ENCODE data around the gene PCYT1A.

Gene PCYT1A

GRCh38 chr3:196235452-196236122, 51.9 kb downstream of the PCYT1A start:
- no peak for DNase-seq

- DNase-seq, result no peak
These were observed 54.7 kb downstream of the PCYT1A start for GRCh38 chr3:196232882-196233251.

- no peak for DNase-seq
These were observed 55.2 kb downstream of the PCYT1A start for GRCh38 chr3:196232154-196232881.

GRCh38 chr3:196227629-196228493, 59.7 kb downstream of the PCYT1A start:
- DNase-seq, result no peak

- DNase-seq, result no peak
These were observed 60.4 kb downstream of the PCYT1A start for GRCh38 chr3:196227121-196227561.

- no peak for DNase-seq
These were observed 61.7 kb downstream of the PCYT1A start for GRCh38 chr3:196225763-196226364.

- DNase-seq, result no peak
These were observed 62.4 kb downstream of the PCYT1A start for GRCh38 chr3:196225086-196225485.

GRCh38 chr3:196222876-196223595, 64.5 kb downstream of the PCYT1A start:
- DNase-seq, result no peak

- DNase-seq, result no peak
These were observed 66.5 kb downstream of the PCYT1A start for GRCh38 chr3:196220991-196221390.

GRCh38 chr3:196220587-196220986, 66.9 kb downstream of the PCYT1A start:
- DNase-seq, result no peak

GRCh38 chr3:196219970-196220311, 67.6 kb downstream of the PCYT1A start:
- no peak for DNase-seq

- peak; percentile 86 for DNase-seq
These were observed 68.1 kb downstream of the PCYT1A start for GRCh38 chr3:196219194-196219969.

- no peak for DNase-seq
These were observed 69.3 kb downstream of the PCYT1A start for GRCh38 chr3:196218155-196218712.

- no peak for DNase-seq
These were observed 70.0 kb downstream of the PCYT1A start for GRCh38 chr3:196217307-196218154.

- DNase-seq, result no peak
These were observed 70.8 kb downstream of the PCYT1A start for GRCh38 chr3:196216681-196217211.

- DNase-seq, result no peak
These were observed 71.4 kb downstream of the PCYT1A start, which contains the start of gene SLC51A for GRCh38 chr3:196216089-196216564. SLC51A (plus strand) TSS chr3:196216534; CDS start chr3:196216713, 179 bp downstream.

GRCh38 chr3:196215493-196216020, 72.0 kb downstream of the PCYT1A start:
- DNase-seq, result no peak

GRCh38 chr3:196214783-196215441, 72.6 kb downstream of the PCYT1A start:
- DNase-seq, result no peak

Measured in fibroblast of skin of right quadriceps (primary cell).